CD14-positive monocyte (primary cell): ENCODE data around the gene ALDH16A1. TPM values are rescaled to one million over a fixed set of nuclear protein-coding genes. Genes with fewer than 3 reads are reported as not detected.

ENCODE experiments used
- DNase-seq, 3 donors: peaks; one replicate each; pipeline ENCODE4 v3.0.0-alpha.2; 2011 to 2022
- H2AFZ ChIP-seq: 2 replicates; pipeline ENCODE4 v1.6.0; 2012; ENCODE audit warnings: mild to moderate bottlenecking, low read depth, low read length, inconsistent platforms; ENCODE audit not compliant: insufficient read depth, poor library complexity, severe bottlenecking
- H3K27ac ChIP-seq, 2 donors: 1 replicate in 1 of 2; 2 replicates in 1 of 2; pipeline ENCODE4 v1.5.1; 2012 to 2013; ENCODE audit warnings: low read length in 2 of 2, control low read depth in 1 of 2, inconsistent platforms in 1 of 2, low read depth in 1 of 2, mild to moderate bottlenecking in 1 of 2
- H3K27me3 ChIP-seq, 2 donors: one replicate each; pipeline versions ENCODE4 v1.6.0 to v1.6.1; 2011 to 2013; ENCODE audit warnings: low read length in 2 of 2; ENCODE audit not compliant: control insufficient read depth in 2 of 2, insufficient read depth in 2 of 2
- H3K36me3 ChIP-seq, 2 donors: replicated peaks in 1 of 2; 1 replicate in 1 of 2; 2 replicates in 1 of 2; pipeline versions ENCODE4 v1.5.1 to v1.6.1; 2012 to 2013; ENCODE audit warnings: low read length in 2 of 2, control low read depth in 1 of 2, inconsistent platforms in 1 of 2, mild to moderate bottlenecking in 1 of 2; ENCODE audit not compliant: insufficient read depth in 2 of 2, control insufficient read depth in 1 of 2
- H3K4me1 ChIP-seq, 2 donors: 1 replicate in 1 of 2; 2 replicates in 1 of 2; pipeline versions ENCODE4 v1.5.1 to v1.6.1; 2012 to 2013; ENCODE audit warnings: low read length in 2 of 2, control low read depth in 1 of 2, inconsistent platforms in 1 of 2, mild to moderate bottlenecking in 1 of 2, moderate library complexity in 1 of 2; ENCODE audit not compliant: insufficient read depth in 2 of 2, control insufficient read depth in 1 of 2
- H3K4me2 ChIP-seq: replicated peaks from 2 replicates; pipeline ENCODE3; 2012; ENCODE audit warnings: low read length, moderate library complexity, mild to moderate bottlenecking; ENCODE audit not compliant: poor library complexity, severe bottlenecking; ENCODE audit errors: extremely low read depth
- H3K4me3 ChIP-seq, 3 experiments: fragments of 200-600 bp in 1 of 3; sonication (generic) in 1 of 3; replicated peaks in 1 of 3; 1 replicate in 2 of 3; 2 replicates in 1 of 3; pipeline ENCODE4 v1.5.1; 2011 to 2013; ENCODE audit warnings: low read length in 3 of 3, mild to moderate bottlenecking in 3 of 3, control low read depth in 2 of 3, low read depth in 2 of 3, inconsistent platforms in 1 of 3, moderate library complexity in 1 of 3
- H3K79me2 ChIP-seq: 2 replicates; pipeline ENCODE4 v1.6.0; 2012; ENCODE audit warnings: mild to moderate bottlenecking, control low read depth, inconsistent platforms, low read length, moderate library complexity; ENCODE audit not compliant: insufficient read depth
- H3K9ac ChIP-seq: 2 replicates; pipeline ENCODE4 v1.6.0; 2017; ENCODE audit warnings: low read length, mild to moderate bottlenecking; ENCODE audit not compliant: insufficient read depth, poor library complexity, severe bottlenecking
- H3K9me3 ChIP-seq, 2 donors: replicated peaks in 1 of 2; 1 replicate in 1 of 2; 2 replicates in 1 of 2; pipeline versions ENCODE4 v1.5.1 to v1.6.1; 2012 to 2013; ENCODE audit warnings: low read length in 2 of 2, control low read depth in 1 of 2; ENCODE audit not compliant: control insufficient read depth in 1 of 2, insufficient read depth in 1 of 2
- H4K20me1 ChIP-seq: 2 replicates; pipeline ENCODE4 v1.6.0; 2012; ENCODE audit warnings: mild to moderate bottlenecking, low read length, control low read depth, moderate library complexity; ENCODE audit not compliant: insufficient read depth
- H3K27ac Mint-ChIP-seq, 7 donors: one replicate each; pipeline ENCODE4 v1.8.0; 2020; ENCODE audit warnings: mild to moderate bottlenecking in 7 of 7, mixed read lengths in 7 of 7, moderate library complexity in 6 of 7, inconsistent platforms in 2 of 7
- H3K27me3 Mint-ChIP-seq, 3 donors: one replicate each; pipeline ENCODE4 v1.8.0; 2021 to 2022; ENCODE audit warnings: low read depth in 3 of 3, mild to moderate bottlenecking in 3 of 3, mixed read lengths in 3 of 3, moderate library complexity in 3 of 3, inconsistent platforms in 1 of 3
- H3K36me3 Mint-ChIP-seq, 2 donors: one replicate each; pipeline ENCODE4 v1.8.0; 2020; ENCODE audit warnings: mixed read lengths in 2 of 2, inconsistent platforms in 1 of 2, mild to moderate bottlenecking in 1 of 2
- H3K4me1 Mint-ChIP-seq: one replicate; pipeline ENCODE4 v1.8.0; 2020; ENCODE audit warnings: mild to moderate bottlenecking, mixed read lengths
- H3K4me3 Mint-ChIP-seq, 2 donors: one replicate each; pipeline ENCODE4 v1.8.0; 2020; ENCODE audit warnings: mild to moderate bottlenecking in 2 of 2, mixed read lengths in 2 of 2, moderate library complexity in 1 of 2
- H3K9me3 Mint-ChIP-seq, 7 donors: one replicate each; pipeline ENCODE4 v1.8.0; 2020 to 2022; ENCODE audit warnings: mixed read lengths in 7 of 7, mild to moderate bottlenecking in 6 of 7, moderate library complexity in 6 of 7, inconsistent platforms in 2 of 7
- WGBS: methylation state at CpG from one replicate; pipeline ENCODE4 v1.1.5; 2013; ENCODE audit warnings: missing lambda C conversion rate; ENCODE audit not compliant: insufficient coverage; 5-methylcytosine and 5-hydroxymethylcytosine counted together
- intact Hi-C, 2 donors: fragments of 100-400 bp; cut with micrococcal nuclease; formaldehyde crosslinking; loops; one replicate each; pipeline versions ENCODE4 v1.15.0 to v1.15.1; 2023
- polyA plus RNA-seq, 3 donors: library from polyadenylated mRNA; depleted of rRNA in 1 of 3; unstranded in 2 of 3; stranded (reverse) in 1 of 3; fragments of 300-500 nt in 2 of 3; fragments of >200 nt in 1 of 3; fragmentation: Illumina TruSeq in 2 of 3; gene quantifications; 1 replicate in 2 of 3; 2 replicates in 1 of 3; pipeline ENCODE4 v1.2.3, GENCODE V29; 2012 to 2021
- TF ChIP-seq, protein P1 (sequence below): fragments of 200-600 bp; IDR thresholded peaks from one replicate; pipeline ENCODE4 v1.8.0; 2022; ENCODE audit warnings: antibody characterized with exemption, mild to moderate bottlenecking

ALDH16A1 gene
- polyA plus RNA-seq, 3 donors: 30.8 to 39.5 (median 31.2) TPM

DNA sequence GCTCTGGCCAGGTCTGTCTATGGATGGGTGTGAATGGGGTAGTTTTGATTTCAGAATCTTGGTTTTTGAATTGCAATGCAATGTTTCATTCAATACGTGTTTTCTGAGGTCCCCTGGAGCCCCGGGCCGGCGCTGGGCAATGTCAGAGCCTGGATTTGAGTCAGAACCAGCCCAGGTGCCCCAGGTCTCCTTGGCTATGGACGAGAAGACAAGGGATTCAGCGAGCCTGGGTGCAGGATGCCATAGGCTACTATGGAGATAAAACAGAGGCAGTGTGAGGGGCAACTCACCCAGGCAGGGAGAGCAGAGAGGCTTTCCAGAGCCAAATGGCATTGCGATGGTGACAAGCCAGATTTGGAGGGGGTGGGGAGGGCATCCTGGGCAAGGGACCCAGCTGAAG is 33.2 kb downstream of the ALDH16A1 start:
- peak overlapping the region in 4 of 7 donors; percentile 30 to 81 (median 52) for H3K27ac Mint-ChIP-seq
- no peak overlapping the region for H3K4me3 Mint-ChIP-seq
- H3K27me3 ChIP-seq: no peaks in the 10 kb centered on the region
- H3K9ac ChIP-seq: no peak overlapping the region
- H3K4me3 ChIP-seq: no peak overlapping the region
- TF ChIP-seq, protein P1, sequence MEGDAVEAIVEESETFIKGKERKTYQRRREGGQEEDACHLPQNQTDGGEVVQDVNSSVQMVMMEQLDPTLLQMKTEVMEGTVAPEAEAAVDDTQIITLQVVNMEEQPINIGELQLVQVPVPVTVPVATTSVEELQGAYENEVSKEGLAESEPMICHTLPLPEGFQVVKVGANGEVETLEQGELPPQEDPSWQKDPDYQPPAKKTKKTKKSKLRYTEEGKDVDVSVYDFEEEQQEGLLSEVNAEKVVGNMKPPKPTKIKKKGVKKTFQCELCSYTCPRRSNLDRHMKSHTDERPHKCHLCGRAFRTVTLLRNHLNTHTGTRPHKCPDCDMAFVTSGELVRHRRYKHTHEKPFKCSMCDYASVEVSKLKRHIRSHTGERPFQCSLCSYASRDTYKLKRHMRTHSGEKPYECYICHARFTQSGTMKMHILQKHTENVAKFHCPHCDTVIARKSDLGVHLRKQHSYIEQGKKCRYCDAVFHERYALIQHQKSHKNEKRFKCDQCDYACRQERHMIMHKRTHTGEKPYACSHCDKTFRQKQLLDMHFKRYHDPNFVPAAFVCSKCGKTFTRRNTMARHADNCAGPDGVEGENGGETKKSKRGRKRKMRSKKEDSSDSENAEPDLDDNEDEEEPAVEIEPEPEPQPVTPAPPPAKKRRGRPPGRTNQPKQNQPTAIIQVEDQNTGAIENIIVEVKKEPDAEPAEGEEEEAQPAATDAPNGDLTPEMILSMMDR: no peak
- H3K27ac ChIP-seq: no peak overlapping the region
- DNase-seq: no peak
- H3K79me2 ChIP-seq: peaks cover 30% of the 10 kb centered on the region
- peak overlapping the region; percentile 83 for H2AFZ ChIP-seq
- no peak overlapping the region for H3K4me2 ChIP-seq
- H4K20me1 ChIP-seq: peaks cover 37% of the 10 kb centered on the region
- peaks cover 0 to 5% (median 0%) of the 10 kb centered on the region in 7 donors for H3K9me3 Mint-ChIP-seq
- H3K27me3 Mint-ChIP-seq: peaks cover 0 to 7% (median 1%) of the 10 kb centered on the region in 3 donors
- peaks cover 23 to 28% of the 10 kb centered on the region in 2 donors for H3K36me3 Mint-ChIP-seq
- peaks cover 22 to 23% of the 10 kb centered on the region in 2 donors for H3K36me3 ChIP-seq
- 96% methylated on average over 7 of the region's 7 CpGs for WGBS
- peaks cover 23% of the 10 kb centered on the region for H3K4me1 Mint-ChIP-seq
- intact Hi-C loops: loop anchor here in 1 of 2 donors (5.0 kb wide), 1 partner anchor 34 kb away; the partner anchor contains the start of genes ALDH16A1 and PIH1D1
- no peaks in the 10 kb centered on the region for H3K9me3 ChIP-seq
- H3K4me1 ChIP-seq: peaks cover 17 to 19% of the 10 kb centered on the region in 2 donors

DNA sequence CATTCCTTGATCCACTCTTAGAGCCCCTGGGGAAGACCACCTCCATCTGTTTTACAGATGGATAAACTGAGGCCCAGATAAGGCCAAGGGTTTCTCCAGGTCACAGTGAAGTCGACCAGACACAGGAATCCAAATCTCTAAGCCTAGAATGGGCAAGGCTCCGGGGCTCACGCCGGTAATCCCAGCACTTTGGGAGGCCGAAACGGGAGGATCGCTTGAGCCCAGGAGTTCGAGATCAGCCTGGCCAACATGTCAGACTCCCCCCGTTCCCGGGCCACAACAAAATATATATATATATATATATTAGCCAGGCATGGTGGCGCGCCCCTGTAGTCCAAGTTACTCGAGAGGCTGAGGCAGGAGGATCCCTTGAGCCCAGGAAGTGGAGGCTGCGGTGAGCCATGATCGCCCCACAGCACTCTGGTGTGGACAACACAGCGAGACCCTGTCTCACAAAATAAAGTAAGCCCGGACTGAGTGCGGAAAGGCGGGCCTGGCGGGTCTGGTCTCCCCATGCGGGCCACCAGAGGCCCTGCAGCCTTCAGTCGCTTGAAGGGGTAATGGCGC is 33.8 kb downstream of the ALDH16A1 start:
- peaks cover 23% of the 10 kb centered on the region for H3K4me1 Mint-ChIP-seq
- Histone ChIP-seq H3K36me3 (peaks cover 28% of the 10 kb centered on the region in 2 donors), H3K79me2 (peaks cover 30% of the 10 kb centered on the region), H3K4me2 (peak overlapping the region; percentile 45), H4K20me1 (peaks cover 43% of the 10 kb centered on the region), H3K4me3 (no peak overlapping the region), H2AFZ (peak overlapping the region; percentile 83), H3K9me3 (no peaks in the 10 kb centered on the region), H3K27ac (peak overlapping the region; percentile 32 to 54), H3K9ac (peak overlapping the region; percentile 33), H3K27me3 (no peaks in the 10 kb centered on the region), H3K4me1 (peaks cover 17 to 19% of the 10 kb centered on the region in 2 donors)
- H3K27ac Mint-ChIP-seq: peak overlapping the region in 6 of 7 donors; percentile 42 to 96 (median 66)
- DNase-seq: no peak
- H3K36me3 Mint-ChIP-seq: peaks cover 29 to 32% of the 10 kb centered on the region in 2 donors
- intact Hi-C loops: loop anchor here (1.0 to 5.0 kb wide), 2 partner anchors 10 to 34 kb away; partner anchors contain the start of genes ALDH16A1 (in 1 of the 2), PIH1D1 (in 1 of the 2) and RPS11 (in 1 of the 2)
- H3K27me3 Mint-ChIP-seq: peaks cover 0 to 3% (median 1%) of the 10 kb centered on the region in 3 donors
- peaks cover 0 to 5% (median 0%) of the 10 kb centered on the region in 7 donors for H3K9me3 Mint-ChIP-seq
- 48% methylated on average over 14 of the region's 23 CpGs for WGBS
- TF ChIP-seq, protein P1: no peak
- peak overlapping the region in 1 of 2 donors; percentile 98 for H3K4me3 Mint-ChIP-seq
